Nephron progenitor cell (in vitro differentiated cells): Measurements from ENCODE around the gene RPS29.
A peak's percentile ranks its signal among the peaks of the same experiment; 100 is the strongest.

Experiments
- DNase-seq: peaks from one replicate; pipeline ENCODE4 v3.0.0; 2021
- H3K27ac Mint-ChIP-seq: 2 replicates; pipeline ENCODE4 v1.8.0; 2021; ENCODE audit warnings: mild to moderate bottlenecking, moderate library complexity, mixed read lengths
- H3K27me3 Mint-ChIP-seq: 2 replicates; pipeline ENCODE4 v1.8.0; 2021; ENCODE audit warnings: mild to moderate bottlenecking, low read depth, mixed read lengths; ENCODE audit not compliant: poor library complexity
- H3K36me3 Mint-ChIP-seq: 2 replicates; pipeline ENCODE4 v1.8.0; 2021; ENCODE audit warnings: low read depth, mixed read lengths
- H3K4me1 Mint-ChIP-seq: 2 replicates; pipeline ENCODE4 v1.8.0; 2021; ENCODE audit warnings: mixed read lengths
- H3K4me3 Mint-ChIP-seq: 2 replicates; pipeline ENCODE4 v1.8.0; 2021; ENCODE audit warnings: mild to moderate bottlenecking, moderate library complexity, mixed read lengths
- H3K9me3 Mint-ChIP-seq: 2 replicates; pipeline ENCODE4 v1.8.0; 2021; ENCODE audit warnings: mild to moderate bottlenecking, moderate library complexity, mixed read lengths
- CTCF ChIP-seq: fragments of 200-600 bp; sonication (generic); IDR thresholded peaks from 2 replicates; pipeline ENCODE4 v1.5.0; 2021; ENCODE audit warnings: antibody characterized with exemption

RPS29 gene

DNA sequence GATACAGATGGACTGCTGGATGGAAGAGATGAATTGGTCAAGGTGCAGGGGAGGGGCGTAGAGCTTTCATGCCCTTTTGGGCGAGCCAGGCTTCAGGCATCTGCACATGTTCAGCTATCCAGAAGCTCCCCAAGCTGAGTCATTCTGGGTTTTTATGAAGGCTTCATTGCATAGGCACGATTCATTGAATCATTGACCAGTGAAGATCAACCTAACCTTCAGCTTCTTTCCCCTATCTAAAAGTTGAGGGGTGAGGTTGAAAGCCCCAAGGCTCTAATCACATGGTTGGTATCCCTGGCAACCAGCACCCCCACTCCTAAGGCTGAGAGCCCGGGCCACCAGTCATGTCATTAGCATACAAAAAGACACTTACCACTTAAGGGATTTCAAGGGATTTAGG lies 36.3 kb downstream of the RPS29 start:
- H3K4me3 Mint-ChIP-seq, result no peak overlapping the region

DNA sequence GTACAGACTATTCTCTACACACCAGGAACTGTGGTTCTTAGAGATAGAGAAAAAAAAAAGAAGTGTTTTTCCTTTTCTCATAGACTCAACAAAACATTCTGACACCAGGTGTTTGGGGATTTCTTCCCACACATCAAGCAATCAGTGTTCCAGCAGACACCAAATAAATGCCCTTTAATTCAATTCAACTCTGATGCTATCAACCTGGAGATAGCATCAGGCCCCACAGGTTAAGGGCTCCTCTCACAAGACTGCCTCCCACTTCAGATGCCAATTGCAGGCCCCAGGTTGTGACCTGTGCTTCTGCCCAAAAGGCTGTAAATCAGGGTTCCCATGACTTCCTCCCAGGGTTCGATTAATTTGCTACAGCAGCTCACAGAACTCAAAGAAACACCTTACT lies 36.7 kb downstream of the RPS29 start:
- Mint-ChIP-seq H3K27ac (no peak overlapping the region), H3K4me3 (no peak overlapping the region), H3K9me3 (peaks cover 20% of the 10 kb centered on the region), H3K36me3 (peaks cover 7% of the 10 kb centered on the region), H3K27me3 (peaks cover 8% of the 10 kb centered on the region), H3K4me1 (peaks cover 40% of the 10 kb centered on the region)
- no peak for DNase-seq
- TF ChIP-seq CTCF, result no peak

More for the DNA sequence above, 36.3 kb downstream of the RPS29 start:
- H3K27me3 Mint-ChIP-seq, result peaks cover 8% of the 10 kb centered on the region
- H3K9me3 Mint-ChIP-seq, result peaks cover 20% of the 10 kb centered on the region
- peaks cover 7% of the 10 kb centered on the region for H3K36me3 Mint-ChIP-seq
- H3K27ac Mint-ChIP-seq, result peak overlapping the region; percentile 73
- no peak for DNase-seq
- TF ChIP-seq CTCF, result no peak
- peaks cover 40% of the 10 kb centered on the region for H3K4me1 Mint-ChIP-seq

- Mint-ChIP-seq H3K4me3 (no peak overlapping the region), H3K27ac (no peak overlapping the region)
- DNase-seq, result no peak
Observed at GRCh38 chr14:49546766-49547165, 39.4 kb downstream of the RPS29 start.

GRCh38 chr14:49545716-49546115 lies 40.5 kb downstream of the RPS29 start:
- no peak for TF ChIP-seq CTCF
- no peak for DNase-seq
- Mint-ChIP-seq H3K27me3 (peaks cover 7% of the 10 kb centered on the region), H3K9me3 (peaks cover 45% of the 10 kb centered on the region), H3K4me1 (peaks cover 22% of the 10 kb centered on the region), H3K27ac (no peak overlapping the region), H3K4me3 (no peak overlapping the region), H3K36me3 (peaks cover 19% of the 10 kb centered on the region)

More at GRCh38 chr14:49546766-49547165, 39.4 kb downstream of the RPS29 start:
- TF ChIP-seq CTCF, result no peak
- Mint-ChIP-seq H3K27me3 (peaks cover 7% of the 10 kb centered on the region), H3K36me3 (peaks cover 14% of the 10 kb centered on the region), H3K9me3 (peaks cover 35% of the 10 kb centered on the region), H3K4me1 (peaks cover 28% of the 10 kb centered on the region)

DNA sequence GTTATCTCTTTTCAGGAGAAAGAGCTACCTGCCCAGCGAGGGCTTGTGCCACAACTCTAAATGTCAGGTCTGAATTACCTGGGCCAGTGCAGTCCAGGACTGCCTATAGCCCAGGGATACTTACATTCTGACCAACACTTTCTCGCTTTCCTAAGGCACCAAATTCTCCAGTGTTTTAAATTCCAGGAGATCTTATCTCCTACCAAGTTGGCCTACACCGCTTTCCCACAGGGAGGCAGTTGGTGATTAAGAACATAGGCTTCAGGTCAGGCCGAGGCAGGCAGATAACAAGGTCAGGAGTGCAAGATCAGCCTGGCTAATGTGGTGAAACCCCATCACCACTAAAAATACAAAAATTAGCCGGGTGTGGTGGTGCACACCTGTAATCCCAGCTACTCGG lies 41.1 kb downstream of the RPS29 start:
- TF ChIP-seq CTCF, result no peak
- peaks cover 51% of the 10 kb centered on the region for H3K9me3 Mint-ChIP-seq
- peaks cover 7% of the 10 kb centered on the region for H3K27me3 Mint-ChIP-seq
- no peak overlapping the region for H3K4me3 Mint-ChIP-seq
- H3K4me1 Mint-ChIP-seq, result peaks cover 17% of the 10 kb centered on the region
- no peak overlapping the region for H3K27ac Mint-ChIP-seq
- H3K36me3 Mint-ChIP-seq, result peaks cover 19% of the 10 kb centered on the region
- DNase-seq, result no peak

GRCh38 chr14:49541049-49541448 lies 45.1 kb downstream of the RPS29 start:
- no peaks in the 10 kb centered on the region for H3K4me1 Mint-ChIP-seq
- peaks cover 3% of the 10 kb centered on the region for H3K27me3 Mint-ChIP-seq
- TF ChIP-seq CTCF, result no peak
- DNase-seq, result no peak
- peaks cover 12% of the 10 kb centered on the region for H3K36me3 Mint-ChIP-seq
- no peak overlapping the region for H3K27ac Mint-ChIP-seq
- peaks cover 35% of the 10 kb centered on the region for H3K9me3 Mint-ChIP-seq
- H3K4me3 Mint-ChIP-seq, result no peak overlapping the region
